GM12872 (cell line): ENCODE results near the gene NCAM1.

Experiments
- CTCF ChIP-seq: IDR thresholded peaks from 3 replicates; pipeline ENCODE4 v1.5.1; 2011; ENCODE audit warnings: low read depth, mild to moderate bottlenecking, low read length, moderate library complexity; ENCODE audit not compliant: insufficient read depth

The NCAM1 gene

GRCh38 chr11:113251281-113251680, 290.1 kb downstream of the NCAM1 start:
- TF ChIP-seq CTCF = no peak

GRCh38 chr11:113253406-113253805, 292.2 kb downstream of the NCAM1 start:
- no peak for TF ChIP-seq CTCF

- TF ChIP-seq CTCF = no peak
Measured at GRCh38 chr11:113255096-113255495, 293.9 kb downstream of the NCAM1 start.

DNA sequence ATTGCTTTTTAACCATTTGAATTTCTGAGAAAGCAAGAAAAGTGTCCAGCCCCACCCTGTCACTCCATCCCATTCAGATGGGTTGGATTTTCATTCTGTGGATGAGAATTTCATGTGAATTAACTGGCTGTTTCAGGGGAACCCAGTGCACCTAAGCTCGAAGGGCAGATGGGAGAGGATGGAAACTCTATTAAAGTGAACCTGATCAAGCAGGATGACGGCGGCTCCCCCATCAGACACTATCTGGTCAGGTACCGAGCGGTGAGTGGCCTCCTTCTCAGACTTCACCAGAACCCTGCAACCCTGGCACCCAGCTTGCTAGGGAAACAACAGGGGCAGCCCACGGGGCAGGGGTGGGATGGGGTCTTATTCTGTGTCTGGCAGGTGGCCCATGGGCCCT, 294.5 kb downstream of the NCAM1 start:
- no peak for TF ChIP-seq CTCF

DNA sequence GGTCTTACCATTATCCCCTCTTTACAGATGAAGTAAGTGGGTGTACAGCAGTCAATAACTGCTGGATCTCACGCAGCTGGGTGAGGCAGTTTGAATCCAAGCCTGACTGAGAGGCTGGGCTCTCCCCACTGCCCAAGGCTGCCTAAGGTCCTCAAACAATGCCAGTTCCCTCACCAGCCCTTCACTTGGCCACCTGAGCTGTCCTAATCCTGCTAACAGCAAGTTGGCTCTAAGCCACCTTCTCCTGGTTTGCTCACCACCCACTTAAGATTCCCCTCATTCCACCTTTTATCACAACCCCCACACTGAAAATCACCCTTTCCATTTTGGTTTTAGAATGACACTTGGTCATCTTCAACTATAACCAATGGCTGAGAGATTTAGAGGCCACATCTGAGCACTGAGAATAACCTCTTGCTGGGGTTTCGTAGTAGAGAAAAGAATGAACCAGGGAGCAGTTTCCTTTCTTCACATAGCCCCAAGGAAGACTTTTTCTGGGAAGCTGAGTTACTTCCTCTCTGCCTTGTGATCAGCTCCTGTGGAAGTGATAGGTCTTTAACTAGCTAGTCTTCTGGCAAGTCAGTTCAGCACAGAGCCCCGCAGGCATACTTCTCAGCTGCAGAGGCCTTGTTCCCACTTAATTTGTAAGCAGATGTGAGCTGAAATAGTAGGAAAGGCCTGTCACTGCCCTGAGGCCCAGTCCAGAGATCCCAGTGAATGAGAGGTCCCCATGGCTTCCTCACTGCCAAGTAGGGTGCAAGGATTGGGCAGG, 295.4 kb downstream of the NCAM1 start:
- TF ChIP-seq CTCF = no peak

GRCh38 chr11:113260096-113260425, 298.8 kb downstream of the NCAM1 start:
- no peak for TF ChIP-seq CTCF

DNA sequence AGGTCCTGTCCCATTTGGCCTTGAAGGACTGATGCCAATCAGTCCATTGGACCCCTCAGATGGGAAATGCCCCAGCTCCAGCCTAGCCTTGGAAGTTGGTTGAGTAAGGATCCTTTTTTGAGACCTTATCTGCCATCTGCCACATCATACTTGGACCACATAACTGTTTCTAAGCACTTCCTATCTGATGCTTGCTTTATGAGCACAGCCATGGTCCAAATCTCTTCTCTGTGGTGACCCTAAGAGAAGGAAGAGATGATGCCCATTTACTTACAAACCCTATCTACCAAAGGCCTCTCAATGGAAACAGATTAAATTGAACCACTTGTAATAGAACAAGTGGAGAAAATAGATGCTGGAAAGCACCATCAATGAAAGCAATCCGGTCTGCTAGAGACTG, 299.3 kb downstream of the NCAM1 start:
- TF ChIP-seq CTCF = no peak
